ENCODE data around the gene HPCAL4.

DNA sequence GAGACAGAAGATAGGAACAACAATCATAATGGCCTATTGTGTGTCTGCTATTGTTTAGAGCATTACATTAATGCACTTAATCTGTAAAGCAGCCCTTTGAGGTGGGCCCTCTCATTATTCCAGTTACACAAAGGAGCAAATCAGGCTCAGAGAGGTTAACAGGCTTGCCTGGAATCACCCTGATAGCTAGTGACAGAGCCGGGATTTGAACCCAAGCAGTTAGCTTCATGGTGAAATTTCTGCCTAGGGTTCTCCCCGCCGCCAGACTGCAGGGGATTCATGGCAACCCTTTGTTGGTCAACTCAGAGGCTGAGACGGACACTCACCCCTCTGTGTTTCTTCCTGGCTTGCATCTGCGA is 58.9 kb downstream of the HPCAL4 start:
- TF ChIP-seq, protein P1, sequence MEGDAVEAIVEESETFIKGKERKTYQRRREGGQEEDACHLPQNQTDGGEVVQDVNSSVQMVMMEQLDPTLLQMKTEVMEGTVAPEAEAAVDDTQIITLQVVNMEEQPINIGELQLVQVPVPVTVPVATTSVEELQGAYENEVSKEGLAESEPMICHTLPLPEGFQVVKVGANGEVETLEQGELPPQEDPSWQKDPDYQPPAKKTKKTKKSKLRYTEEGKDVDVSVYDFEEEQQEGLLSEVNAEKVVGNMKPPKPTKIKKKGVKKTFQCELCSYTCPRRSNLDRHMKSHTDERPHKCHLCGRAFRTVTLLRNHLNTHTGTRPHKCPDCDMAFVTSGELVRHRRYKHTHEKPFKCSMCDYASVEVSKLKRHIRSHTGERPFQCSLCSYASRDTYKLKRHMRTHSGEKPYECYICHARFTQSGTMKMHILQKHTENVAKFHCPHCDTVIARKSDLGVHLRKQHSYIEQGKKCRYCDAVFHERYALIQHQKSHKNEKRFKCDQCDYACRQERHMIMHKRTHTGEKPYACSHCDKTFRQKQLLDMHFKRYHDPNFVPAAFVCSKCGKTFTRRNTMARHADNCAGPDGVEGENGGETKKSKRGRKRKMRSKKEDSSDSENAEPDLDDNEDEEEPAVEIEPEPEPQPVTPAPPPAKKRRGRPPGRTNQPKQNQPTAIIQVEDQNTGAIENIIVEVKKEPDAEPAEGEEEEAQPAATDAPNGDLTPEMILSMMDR (IDR thresholded peaks at IDR 0.05) = no peak
- no peak for TF ChIP-seq POLR2A (IDR thresholded peaks at IDR 0.05)
